GM18508 (cell line): ENCODE results near the gene CNTRL.
"Not testable (repeated sequence)": the region's sequence is repeated elsewhere in the genome, so short reads cannot be mapped to it uniquely, and the experiment has no call there.

Experiments used
- ATAC-seq: cut with Tn5 transposase; IDR thresholded peaks from one replicate; pipeline ENCODE4 v1.9.1; 2021; ENCODE audit warnings: moderate number of reproducible peaks; ENCODE audit not compliant: insufficient read depth, unreplicated experiment

Gene CNTRL

GRCh38 chr9:121125590-121125989, 50.8 kb downstream of the CNTRL start:
- ATAC-seq, result no peak

- ATAC-seq, result not testable (repeated sequence)
These were observed 54.6 kb downstream of the CNTRL start for GRCh38 chr9:121129384-121129783.

- ATAC-seq, result no peak
These were observed 58.5 kb downstream of the CNTRL start for GRCh38 chr9:121133104-121133816.

GRCh38 chr9:121135642-121136041, 60.9 kb downstream of the CNTRL start:
- ATAC-seq, result no peak

- no peak for ATAC-seq
These were observed 63.8 kb downstream of the CNTRL start for GRCh38 chr9:121138561-121138960.

GRCh38 chr9:121138973-121139372, 64.2 kb downstream of the CNTRL start:
- no peak for ATAC-seq

- ATAC-seq, result no peak
These were observed 65.4 kb downstream of the CNTRL start for GRCh38 chr9:121140162-121140561.

GRCh38 chr9:121141306-121141705, 66.6 kb downstream of the CNTRL start:
- ATAC-seq, result no peak

GRCh38 chr9:121141706-121142105, 67.0 kb downstream of the CNTRL start:
- ATAC-seq, result no peak

GRCh38 chr9:121143771-121144170, 69.0 kb downstream of the CNTRL start:
- no peak for ATAC-seq

GRCh38 chr9:121144482-121144881, 69.7 kb downstream of the CNTRL start:
- ATAC-seq, result no peak

- ATAC-seq, result no peak
These were observed 75.4 kb downstream of the CNTRL start for GRCh38 chr9:121150188-121150587.

- ATAC-seq, result no peak
These were observed 78.9 kb downstream of the CNTRL start for GRCh38 chr9:121153642-121154041.

GRCh38 chr9:121154782-121155181, 80.0 kb downstream of the CNTRL start:
- ATAC-seq, result no peak

GRCh38 chr9:121156263-121156731, 81.5 kb downstream of the CNTRL start:
- peak; percentile 56 for ATAC-seq

GRCh38 chr9:121157939-121158338, 83.2 kb downstream of the CNTRL start:
- ATAC-seq, result no peak

- ATAC-seq, result no peak
These were observed 85.3 kb downstream of the CNTRL start for GRCh38 chr9:121160025-121160424.

GRCh38 chr9:121168052-121168451, 93.3 kb downstream of the CNTRL start:
- no peak for ATAC-seq

- no peak for ATAC-seq
These were observed 94.4 kb downstream of the CNTRL start for GRCh38 chr9:121169094-121169601.

- ATAC-seq, result no peak
These were observed 96.5 kb downstream of the CNTRL start for GRCh38 chr9:121171236-121171635.

- no peak for ATAC-seq
These were observed 98.2 kb downstream of the CNTRL start for GRCh38 chr9:121172726-121173487.
